H9 (cell line): ENCODE measurements around the gene CABP7. TPM values are rescaled to one million over a fixed set of nuclear protein-coding genes. Genes with fewer than 3 reads are reported as not detected.
A peak's percentile ranks its signal among the peaks of the same experiment; 100 is the strongest.

Experiments used
- DNase-seq: peaks from one replicate; pipeline ENCODE4 v3.0.0-alpha.2; 2017
- H2AFZ ChIP-seq: one replicate; pipeline ENCODE4 v1.6.1; 2013; ENCODE audit warnings: mild to moderate bottlenecking, low read length, control low read depth, moderate library complexity
- H2AK5ac ChIP-seq: 2 replicates; pipeline ENCODE4 v1.6.1; 2013; ENCODE audit warnings: low read length, control low read depth, mixed read lengths; ENCODE audit not compliant: insufficient read length
- H2BK120ac ChIP-seq: one replicate; pipeline ENCODE4 v1.6.1; 2013; ENCODE audit warnings: low read depth, mild to moderate bottlenecking, low read length, control low read depth, inconsistent platforms; ENCODE audit not compliant: poor library complexity, severe bottlenecking
- H2BK12ac ChIP-seq: 2 replicates; pipeline ENCODE4 v1.6.1; 2013; ENCODE audit warnings: low read length, control low read depth, mixed read lengths, low read depth; ENCODE audit not compliant: insufficient read length
- H2BK15ac ChIP-seq: 2 replicates; pipeline ENCODE4 v1.6.1; 2013; ENCODE audit warnings: low read depth, low read length, control low read depth
- H2BK20ac ChIP-seq: one replicate; pipeline ENCODE4 v1.6.1; 2013; ENCODE audit warnings: low read depth, mild to moderate bottlenecking, low read length, control low read depth, inconsistent platforms; ENCODE audit not compliant: poor library complexity, severe bottlenecking
- H2BK5ac ChIP-seq: 2 replicates; pipeline ENCODE4 v1.6.1; 2013; ENCODE audit warnings: low read length, control low read depth, mixed read lengths; ENCODE audit not compliant: insufficient read length
- H3K14ac ChIP-seq: 2 replicates; pipeline ENCODE4 v1.6.1; 2013; ENCODE audit warnings: low read length, control low read depth; ENCODE audit not compliant: insufficient read depth
- H3K18ac ChIP-seq: 2 replicates; pipeline ENCODE4 v1.6.1; 2013; ENCODE audit warnings: low read depth, mild to moderate bottlenecking, mixed read lengths, low read length, control low read depth; ENCODE audit not compliant: insufficient read length
- H3K23ac ChIP-seq: 2 replicates; pipeline ENCODE4 v1.6.1; 2013; ENCODE audit warnings: low read length, control low read depth, mixed read lengths, low read depth; ENCODE audit not compliant: insufficient read length
- H3K23me2 ChIP-seq: 2 replicates; pipeline ENCODE4 v1.6.1; 2013; ENCODE audit warnings: low read depth, mild to moderate bottlenecking, mixed read lengths, low read length, control low read depth; ENCODE audit not compliant: insufficient read length, poor library complexity, severe bottlenecking
- H3K27ac ChIP-seq: 2 replicates; pipeline ENCODE4 v1.5.1; 2013; ENCODE audit warnings: low read length, control low read depth, mixed read lengths, low read depth; ENCODE audit not compliant: insufficient read length
- H3K27me3 ChIP-seq: 2 replicates; pipeline ENCODE4 v1.6.1; 2013; ENCODE audit warnings: low read length, control low read depth, inconsistent platforms; ENCODE audit not compliant: insufficient read depth
- H3K4ac ChIP-seq: 2 replicates; pipeline ENCODE4 v1.6.1; 2013; ENCODE audit warnings: low read depth, mild to moderate bottlenecking, control low read depth, inconsistent platforms, low read length, moderate library complexity
- H3K4me1 ChIP-seq: 2 replicates; pipeline ENCODE4 v1.6.1; 2013; ENCODE audit warnings: low read length, control low read depth, inconsistent platforms; ENCODE audit not compliant: insufficient read depth
- H3K4me2 ChIP-seq: 2 replicates; pipeline ENCODE4 v1.6.1; 2013; ENCODE audit warnings: low read length, control low read depth, mixed read lengths; ENCODE audit not compliant: insufficient read length, insufficient read depth
- H3K56ac ChIP-seq: 2 replicates; pipeline ENCODE4 v1.6.1; 2013; ENCODE audit warnings: low read depth, mild to moderate bottlenecking, mixed read lengths, low read length, control low read depth; ENCODE audit not compliant: insufficient read length
- H3K79me1 ChIP-seq: 2 replicates; pipeline ENCODE4 v1.6.1; 2013; ENCODE audit warnings: low read depth, mild to moderate bottlenecking, moderate library complexity, low read length, control low read depth, inconsistent platforms; ENCODE audit not compliant: insufficient read depth, poor library complexity, severe bottlenecking
- H3K79me2 ChIP-seq: 2 replicates; pipeline ENCODE4 v1.6.1; 2013; ENCODE audit warnings: low read length, control low read depth, inconsistent platforms; ENCODE audit not compliant: insufficient read depth
- H3K9ac ChIP-seq: 2 replicates; pipeline ENCODE4 v1.6.1; 2013; ENCODE audit warnings: low read length, control low read depth, mixed read lengths; ENCODE audit not compliant: insufficient read length; ENCODE audit errors: extremely low read depth
- H3K9me3 ChIP-seq: one replicate; pipeline ENCODE4 v1.6.1; 2013; ENCODE audit warnings: low read depth, low read length, inconsistent platforms; ENCODE audit not compliant: control insufficient read depth
- H3T11ph ChIP-seq: one replicate; pipeline ENCODE4 v1.6.1; 2013; ENCODE audit warnings: mild to moderate bottlenecking, low read length, control low read depth, inconsistent platforms
- H4K20me1 ChIP-seq: one replicate; pipeline ENCODE4 v1.6.1; 2013; ENCODE audit not compliant: control insufficient read depth, insufficient read length, insufficient read depth
- H4K5ac ChIP-seq: 2 replicates; pipeline ENCODE4 v1.6.1; 2013; ENCODE audit warnings: low read depth, mild to moderate bottlenecking, mixed read lengths, low read length, control low read depth; ENCODE audit not compliant: insufficient read length
- H4K8ac ChIP-seq: replicated peaks from 2 replicates; pipeline ENCODE4 v1.6.1; 2013; ENCODE audit warnings: low read length, control low read depth, mixed read lengths, low read depth; ENCODE audit not compliant: insufficient read length
- H4K91ac ChIP-seq: 2 replicates; pipeline ENCODE4 v1.6.1; 2013; ENCODE audit warnings: low read depth, mild to moderate bottlenecking, moderate library complexity, mixed read lengths, low read length, control low read depth; ENCODE audit not compliant: insufficient read length
- H3K27ac Mint-ChIP-seq, 3 experiments: 2 replicates in 2 of 3; 3 replicates in 1 of 3; pipeline ENCODE4 v1.8.0; 2020 to 2021; ENCODE audit warnings: mixed read lengths in 3 of 3, mild to moderate bottlenecking in 1 of 3, moderate library complexity in 1 of 3
- H3K27me3 Mint-ChIP-seq: 2 replicates; pipeline ENCODE4 v1.8.0; 2021; ENCODE audit warnings: low read depth, mild to moderate bottlenecking, moderate library complexity, mixed read lengths
- H3K36me3 Mint-ChIP-seq, 3 experiments: 2 replicates in 2 of 3; 3 replicates in 1 of 3; pipeline ENCODE4 v1.8.0; 2020 to 2021; ENCODE audit warnings: low read depth in 3 of 3, mixed read lengths in 3 of 3; ENCODE audit not compliant: insufficient read depth in 1 of 3
- H3K4me1 Mint-ChIP-seq, 2 experiments: 2 replicates each; pipeline ENCODE4 v1.8.0; 2020; ENCODE audit warnings: mixed read lengths in 2 of 2
- H3K4me3 Mint-ChIP-seq, 2 experiments: 2 replicates in 1 of 2; 3 replicates in 1 of 2; pipeline ENCODE4 v1.8.0; 2020 to 2021; ENCODE audit warnings: mild to moderate bottlenecking in 2 of 2, mixed read lengths in 2 of 2, moderate library complexity in 1 of 2
- H3K9me3 Mint-ChIP-seq, 2 experiments: 2 replicates in 1 of 2; 3 replicates in 1 of 2; pipeline ENCODE4 v1.8.0; 2020; ENCODE audit warnings: mild to moderate bottlenecking in 2 of 2, mixed read lengths in 2 of 2, moderate library complexity in 1 of 2
- WGBS: extraction: QIAGEN DNeasy Blood & Tissue Kit; methylation state at CpG from one replicate; pipeline ENCODE4 v1.1.7; 2013; ENCODE audit warnings: missing lambda C conversion rate, low lambda C conversion rate, mixed read lengths; ENCODE audit not compliant: insufficient read length; ENCODE audit errors: extremely low coverage; 5-methylcytosine and 5-hydroxymethylcytosine counted together
- total RNA-seq: library from RNA; stranded (reverse); gene quantifications from 2 replicates; pipeline ENCODE4 v1.2.1, GENCODE V29; 2021
- TF ChIP-seq, protein P1 (sequence below): fragments of 200-600 bp; sonication (generic); conservative IDR thresholded peaks from 3 replicates; pipeline ENCODE4 v1.8.0; 2021; ENCODE audit warnings: antibody characterized with exemption, mild to moderate bottlenecking

CABP7 gene
- total RNA-seq, 1 experiment from 2014 or later = 0.83 TPM

DNA sequence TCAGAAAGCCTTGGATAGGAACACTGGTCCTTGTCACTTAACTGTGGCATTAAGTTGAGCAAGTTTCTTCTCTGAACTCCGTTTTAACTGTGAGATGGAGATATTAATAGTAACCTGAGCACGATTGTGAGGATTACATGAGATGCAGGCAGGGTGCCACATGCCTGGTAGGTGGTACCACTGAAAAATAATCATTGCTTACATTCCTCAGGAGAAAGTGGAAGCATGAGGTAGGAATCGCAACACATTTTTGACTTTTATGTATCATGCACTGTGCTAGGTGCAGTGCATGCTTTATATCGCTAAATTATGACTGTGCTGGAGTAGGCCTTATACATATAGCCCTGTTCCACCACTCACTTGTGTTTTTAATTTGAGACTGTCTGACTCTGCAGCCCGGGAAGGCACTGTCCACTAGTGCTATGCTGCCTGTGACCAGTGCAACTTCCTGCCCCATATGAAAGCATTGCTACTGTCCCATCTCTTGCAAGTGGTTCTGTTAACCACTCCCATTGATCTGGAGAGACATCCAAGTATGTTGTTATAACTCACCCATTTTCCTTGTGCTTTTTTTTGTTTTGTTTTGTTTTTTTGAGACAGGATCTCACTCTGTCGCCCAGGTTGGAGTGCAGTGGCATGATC is 48.4 kb downstream of the CABP7 start:
- peaks cover 12 to 29% (median 24%) of the 10 kb centered on the region in 3 experiments; a peak in 6 of 7 replicates for H3K36me3 Mint-ChIP-seq
- WGBS = no CpG with 5 or more reads among the region's 6 CpGs
- Histone ChIP-seq H2BK120ac (no peak overlapping the region), H4K8ac (no peak overlapping the region), H2BK5ac (no peak overlapping the region), H3K9me3 (no peaks in the 10 kb centered on the region), H4K5ac (no peak overlapping the region), H4K20me1 (no peaks in the 10 kb centered on the region), H3K18ac (no peak overlapping the region), H3K14ac (no peak overlapping the region), H3K27ac (no peak overlapping the region), H3T11ph (no peak overlapping the region), H3K23ac (no peak overlapping the region), H3K79me2 (peaks cover 7% of the 10 kb centered on the region; the same call in 1 of the 2 replicates), H3K4me2 (peak overlapping the region; percentile 90), H2BK12ac (no peak overlapping the region), H2AFZ (no peak overlapping the region), H3K27me3 (no peaks in the 10 kb centered on the region), H2BK15ac (no peak overlapping the region), H3K56ac (no peak overlapping the region), H3K79me1 (no peaks in the 10 kb centered on the region), H3K23me2 (peaks cover 13% of the 10 kb centered on the region), H3K9ac (peak overlapping the region; percentile 100), H3K4me1 (peaks cover 2% of the 10 kb centered on the region; the same call in 1 of the 2 replicates), H3K4ac (no peak overlapping the region), H2AK5ac (no peak overlapping the region), H4K91ac (no peak overlapping the region), H2BK20ac (no peak overlapping the region)
- no peaks in the 10 kb centered on the region for H3K9me3 Mint-ChIP-seq
- H3K27me3 Mint-ChIP-seq = peaks cover 5% of the 10 kb centered on the region; the same call in 1 of the 2 replicates
- peaks cover 15 to 17% of the 10 kb centered on the region in 2 experiments for H3K4me1 Mint-ChIP-seq
- H3K27ac Mint-ChIP-seq = peak overlapping the region; percentile 40 to 100 (median 99); a peak in 2 of 7 replicates
- peak overlapping the region; percentile 100 for H3K4me3 Mint-ChIP-seq
- TF ChIP-seq, protein P1, sequence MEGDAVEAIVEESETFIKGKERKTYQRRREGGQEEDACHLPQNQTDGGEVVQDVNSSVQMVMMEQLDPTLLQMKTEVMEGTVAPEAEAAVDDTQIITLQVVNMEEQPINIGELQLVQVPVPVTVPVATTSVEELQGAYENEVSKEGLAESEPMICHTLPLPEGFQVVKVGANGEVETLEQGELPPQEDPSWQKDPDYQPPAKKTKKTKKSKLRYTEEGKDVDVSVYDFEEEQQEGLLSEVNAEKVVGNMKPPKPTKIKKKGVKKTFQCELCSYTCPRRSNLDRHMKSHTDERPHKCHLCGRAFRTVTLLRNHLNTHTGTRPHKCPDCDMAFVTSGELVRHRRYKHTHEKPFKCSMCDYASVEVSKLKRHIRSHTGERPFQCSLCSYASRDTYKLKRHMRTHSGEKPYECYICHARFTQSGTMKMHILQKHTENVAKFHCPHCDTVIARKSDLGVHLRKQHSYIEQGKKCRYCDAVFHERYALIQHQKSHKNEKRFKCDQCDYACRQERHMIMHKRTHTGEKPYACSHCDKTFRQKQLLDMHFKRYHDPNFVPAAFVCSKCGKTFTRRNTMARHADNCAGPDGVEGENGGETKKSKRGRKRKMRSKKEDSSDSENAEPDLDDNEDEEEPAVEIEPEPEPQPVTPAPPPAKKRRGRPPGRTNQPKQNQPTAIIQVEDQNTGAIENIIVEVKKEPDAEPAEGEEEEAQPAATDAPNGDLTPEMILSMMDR = no peak
- DNase-seq = no peak
